Ammon's horn (tissue), 1 donor: ENCODE data around the gene TMEM117.
"Not testable (repeated sequence)": the region's sequence is repeated elsewhere in the genome, so short reads cannot be mapped to it uniquely, and the experiment has no call there.

Experiments used
- DNase-seq: peaks from one replicate; pipeline ENCODE4 v3.0.0-alpha.2; 2016; ENCODE audit warnings: low spot score

The TMEM117 gene

GRCh38 chr12:44299524-44299923 is 463.6 kb downstream of the TMEM117 start:
- DNase-seq, result no peak

GRCh38 chr12:44307506-44308168 is 471.8 kb downstream of the TMEM117 start:
- peak; percentile 38 for DNase-seq

- no peak for DNase-seq
Measured at GRCh38 chr12:44313188-44313587, 477.3 kb downstream of the TMEM117 start.

GRCh38 chr12:44314007-44314500 is 478.2 kb downstream of the TMEM117 start:
- DNase-seq, result no peak

- DNase-seq, result peak; percentile 6
Measured at GRCh38 chr12:44317651-44318126, 481.8 kb downstream of the TMEM117 start.

- no peak for DNase-seq
Measured at GRCh38 chr12:44331269-44331668, 495.4 kb downstream of the TMEM117 start.

- no peak for DNase-seq
Measured at GRCh38 chr12:44334347-44334746, 498.5 kb downstream of the TMEM117 start.

GRCh38 chr12:44335030-44335429 is 499.1 kb downstream of the TMEM117 start:
- no peak for DNase-seq

- DNase-seq, result no peak
Measured at GRCh38 chr12:44336577-44336976, 500.7 kb downstream of the TMEM117 start.

- no peak for DNase-seq
Measured at GRCh38 chr12:44342371-44342770, 506.5 kb downstream of the TMEM117 start.

GRCh38 chr12:44347145-44347544 is 511.3 kb downstream of the TMEM117 start:
- no peak for DNase-seq

- DNase-seq, result no peak
Measured at GRCh38 chr12:44357494-44357893, 521.6 kb downstream of the TMEM117 start.

GRCh38 chr12:44358636-44359035 is 522.8 kb downstream of the TMEM117 start:
- no peak for DNase-seq

- no peak for DNase-seq
Measured at GRCh38 chr12:44362947-44363346, 527.1 kb downstream of the TMEM117 start.

- no peak for DNase-seq
Measured at GRCh38 chr12:44367136-44367535, 531.3 kb downstream of the TMEM117 start.

GRCh38 chr12:44367916-44368315 is 532.0 kb downstream of the TMEM117 start:
- no peak for DNase-seq

- no peak for DNase-seq
Measured at GRCh38 chr12:44369998-44370397, 534.1 kb downstream of the TMEM117 start.

GRCh38 chr12:44370982-44371381 is 535.1 kb downstream of the TMEM117 start:
- DNase-seq, result peak; percentile 11

- no peak for DNase-seq
Measured at GRCh38 chr12:44372259-44372658, 536.4 kb downstream of the TMEM117 start.

- no peak for DNase-seq
Measured at GRCh38 chr12:44375694-44376093, 539.8 kb downstream of the TMEM117 start.

GRCh38 chr12:44377443-44378187 is 541.7 kb downstream of the TMEM117 start:
- peak; percentile 12 for DNase-seq

- not testable (repeated sequence) for DNase-seq
Measured at GRCh38 chr12:44379113-44379512, 543.2 kb downstream of the TMEM117 start.

GRCh38 chr12:44379831-44380230 is 544.0 kb downstream of the TMEM117 start:
- no peak for DNase-seq
